AG09319 (cell line): ENCODE results near the gene TARS3.
"Not testable (repeated sequence)": the region's sequence is repeated elsewhere in the genome, so short reads cannot be mapped to it uniquely, and the experiment has no call there.

ENCODE experiments used
- DNase-seq: peaks from one replicate; pipeline ENCODE4 v3.0.0-alpha.2; 2010; ENCODE audit warnings: low read depth; ENCODE audit errors: extremely low read depth
- CTCF ChIP-seq: IDR thresholded peaks from 2 replicates; pipeline ENCODE4 v1.5.1; 2011; ENCODE audit warnings: low read depth, mild to moderate bottlenecking, inconsistent platforms, low read length, moderate library complexity

Gene TARS3

GRCh38 chr15:101637038-101637437 lies 87.2 kb downstream of the TARS3 start:
- no peak for TF ChIP-seq CTCF

GRCh38 chr15:101635944-101636727 lies 88.1 kb downstream of the TARS3 start:
- no peak for DNase-seq
- TF ChIP-seq CTCF: no peak

More at GRCh38 chr15:101637038-101637437, 87.2 kb downstream of the TARS3 start:
- DNase-seq: no peak

- TF ChIP-seq CTCF: no peak
Observed at GRCh38 chr15:101633356-101633755, 90.9 kb downstream of the TARS3 start.

GRCh38 chr15:101626729-101627128 lies 97.5 kb downstream of the TARS3 start:
- DNase-seq: not testable (repeated sequence)

More at GRCh38 chr15:101633356-101633755, 90.9 kb downstream of the TARS3 start:
- no peak for DNase-seq

GRCh38 chr15:101625980-101626379 lies 98.3 kb downstream of the TARS3 start:
- no peak for TF ChIP-seq CTCF
- DNase-seq: no peak

GRCh38 chr15:101625184-101625583 lies 99.1 kb downstream of the TARS3 start:
- DNase-seq: no peak
- TF ChIP-seq CTCF: no peak

GRCh38 chr15:101623367-101624304 lies 100.6 kb downstream of the TARS3 start:
- no peak for TF ChIP-seq CTCF
- no peak for DNase-seq
